Muscle of leg (tissue), 11 donors: ENCODE results near the gene BRF1. TPM values are rescaled to one million over a fixed set of nuclear protein-coding genes. Genes with fewer than 3 reads are reported as not detected.
A peak's percentile ranks its signal among the peaks of the same experiment; 100 is the strongest.

Source experiments
- DNase-seq: peaks from one replicate; pipeline ENCODE4 v3.0.0; 2013
- H3K27ac ChIP-seq: one replicate; pipeline ENCODE4 v1.5.1; 2013; ENCODE audit warnings: mild to moderate bottlenecking, low read length, control low read depth
- H3K27me3 ChIP-seq: one replicate; pipeline ENCODE4 v1.6.1; 2013; ENCODE audit warnings: low read length; ENCODE audit not compliant: control insufficient read depth, insufficient read depth
- H3K36me3 ChIP-seq: one replicate; pipeline ENCODE4 v1.6.1; 2013; ENCODE audit warnings: low read length; ENCODE audit not compliant: control insufficient read depth, insufficient read depth
- H3K4me1 ChIP-seq: one replicate; pipeline ENCODE4 v1.6.1; 2013; ENCODE audit warnings: low read length; ENCODE audit not compliant: control insufficient read depth, insufficient read depth
- H3K4me3 ChIP-seq: one replicate; pipeline ENCODE4 v1.5.1; 2013; ENCODE audit warnings: low read length, control low read depth
- H3K9me3 ChIP-seq: replicated peaks from 2 replicates; pipeline ENCODE4 v1.6.1; 2013; ENCODE audit warnings: low read depth, low read length; ENCODE audit not compliant: control insufficient read depth
- WGBS: methylation state at CpG from one replicate; pipeline ENCODE4 v1.1.5; 2013; ENCODE audit warnings: missing lambda C conversion rate; ENCODE audit not compliant: insufficient coverage; 5-methylcytosine and 5-hydroxymethylcytosine counted together
- polyA plus RNA-seq, 8 donors: library from polyadenylated mRNA; unstranded; fragments of 120-200 nt; gene quantifications; one replicate each; pipeline versions ENCODE4 v1.2.1 to v1.2.3, GENCODE V29; 2013; ENCODE audit warnings: inconsistent platforms in 1 of 8, low replicate concordance in 1 of 8; ENCODE audit not compliant: insufficient read length in 8 of 8, insufficient read depth in 1 of 8
- total RNA-seq: library from RNA; stranded (reverse); fragments of 120-200 nt; gene quantifications from one replicate; pipeline ENCODE4 v1.2.4, GENCODE V29; 2013

Gene BRF1
- total and polyA plus RNA-seq, 9 donors: 25.3 to 31.3 (median 28.1) TPM

DNA sequence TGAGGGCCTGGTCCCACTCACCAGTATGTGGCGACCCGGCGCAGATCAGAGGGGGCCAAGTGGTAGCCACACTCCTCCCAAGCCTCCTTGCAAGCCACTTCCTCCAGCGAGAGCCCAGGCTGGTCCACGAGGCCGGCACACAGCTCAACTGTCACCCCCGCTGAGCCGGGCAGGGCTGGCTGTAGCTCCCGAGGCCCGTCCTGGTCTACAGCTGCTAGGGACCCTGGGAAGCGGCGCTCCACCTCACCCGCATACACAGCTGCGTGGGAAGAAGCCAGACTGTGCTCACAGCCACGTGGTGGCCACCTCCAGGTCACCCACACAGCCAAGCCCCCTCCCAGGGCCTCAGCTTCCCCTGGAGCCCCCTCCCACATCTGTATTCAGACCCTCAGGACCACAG is 124.3 kb downstream of the BRF1 start:
- H3K27ac ChIP-seq: peak overlapping the region; percentile 62
- peaks cover 5% of the 10 kb centered on the region for H3K27me3 ChIP-seq
- no peaks in the 10 kb centered on the region for H3K36me3 ChIP-seq
- no peak overlapping the region for H3K4me3 ChIP-seq
- no peaks in the 10 kb centered on the region for H3K9me3 ChIP-seq
- peaks cover 90% of the 10 kb centered on the region for H3K4me1 ChIP-seq
- DNase-seq: no peak
- 52% methylated on average over 15 of the region's 15 CpGs for WGBS

DNA sequence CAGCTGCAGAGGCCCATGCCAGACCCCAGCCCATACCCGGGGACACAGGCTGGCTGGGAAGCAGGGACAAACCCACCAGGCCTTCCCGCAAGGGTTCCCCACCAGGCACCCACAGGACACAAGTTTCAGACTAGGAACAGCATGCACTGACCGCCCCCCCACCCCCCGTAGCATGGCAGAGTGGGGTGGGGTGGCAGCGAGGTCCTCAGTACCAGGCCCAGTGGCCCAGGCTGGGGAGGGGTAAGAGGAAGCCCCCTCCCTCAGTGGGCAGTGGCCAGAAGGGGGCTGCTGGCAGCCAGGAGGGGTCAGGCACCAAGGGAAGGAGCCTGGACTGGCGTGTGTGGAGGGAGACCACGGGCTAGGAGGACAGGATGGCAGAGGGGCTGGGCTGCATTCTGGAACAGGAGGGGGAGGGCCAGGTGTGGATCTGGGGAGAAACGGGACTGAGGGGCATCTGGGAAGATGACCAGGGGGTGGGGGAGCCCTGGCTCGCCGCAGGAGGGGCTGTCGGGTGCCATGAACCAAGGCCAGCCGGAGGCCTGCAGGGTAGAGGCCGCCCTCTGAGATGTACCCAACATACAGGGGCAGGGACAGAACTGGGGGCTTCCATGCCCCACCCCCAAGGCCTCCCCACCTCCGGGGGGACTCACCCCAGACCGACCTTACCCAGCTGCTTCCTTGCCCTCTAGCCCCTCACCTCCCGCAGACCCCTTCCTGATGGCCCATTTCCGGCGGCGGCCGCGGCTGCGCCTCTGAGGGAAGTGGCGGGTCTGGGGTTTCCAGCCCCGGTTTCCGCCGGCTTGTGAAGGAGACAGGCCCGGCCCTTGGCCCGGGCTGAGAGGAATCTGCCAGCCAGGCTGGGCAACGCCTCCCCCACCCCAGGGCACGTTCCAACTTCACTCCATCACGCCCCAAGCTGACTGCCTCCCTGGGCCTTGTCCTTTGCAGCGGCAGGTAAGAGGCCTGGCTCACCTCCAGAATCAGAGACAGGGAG is 126.6 kb downstream of the BRF1 start:
- 63% methylated on average over 24 of the region's 32 CpGs for WGBS
- Histone ChIP-seq H3K4me1 (peaks cover 98% of the 10 kb centered on the region), H3K4me3 (no peak overlapping the region), H3K27me3 (peaks cover 12% of the 10 kb centered on the region), H3K27ac (no peak overlapping the region), H3K36me3 (no peaks in the 10 kb centered on the region), H3K9me3 (no peaks in the 10 kb centered on the region)
- no peak for DNase-seq

DNA sequence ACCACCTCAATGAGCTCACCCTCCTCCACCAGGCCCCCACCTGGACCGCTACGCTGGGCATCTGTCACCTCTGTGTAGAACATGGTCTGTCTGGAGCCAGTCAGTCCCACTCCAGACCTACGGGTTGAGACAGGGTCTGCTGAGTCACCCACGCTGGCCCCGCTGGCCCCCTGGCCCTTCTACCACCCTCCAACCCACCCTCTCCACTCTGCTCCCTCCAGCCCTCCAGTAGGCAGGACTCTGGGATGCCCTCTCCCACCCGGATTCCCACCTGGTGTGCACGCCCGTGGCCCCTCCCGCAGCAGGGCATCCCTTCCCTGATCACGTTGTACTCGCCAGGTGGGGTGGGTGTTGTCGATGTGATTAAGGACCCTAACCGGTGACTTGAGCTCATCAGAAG is 127.7 kb downstream of the BRF1 start:
- DNase-seq: no peak
- Histone ChIP-seq H3K4me3 (no peak overlapping the region), H3K27me3 (peaks cover 16% of the 10 kb centered on the region), H3K36me3 (no peaks in the 10 kb centered on the region), H3K27ac (no peak overlapping the region), H3K4me1 (peaks cover 91% of the 10 kb centered on the region), H3K9me3 (no peaks in the 10 kb centered on the region)
- 88% methylated on average over 10 of the region's 13 CpGs for WGBS

DNA sequence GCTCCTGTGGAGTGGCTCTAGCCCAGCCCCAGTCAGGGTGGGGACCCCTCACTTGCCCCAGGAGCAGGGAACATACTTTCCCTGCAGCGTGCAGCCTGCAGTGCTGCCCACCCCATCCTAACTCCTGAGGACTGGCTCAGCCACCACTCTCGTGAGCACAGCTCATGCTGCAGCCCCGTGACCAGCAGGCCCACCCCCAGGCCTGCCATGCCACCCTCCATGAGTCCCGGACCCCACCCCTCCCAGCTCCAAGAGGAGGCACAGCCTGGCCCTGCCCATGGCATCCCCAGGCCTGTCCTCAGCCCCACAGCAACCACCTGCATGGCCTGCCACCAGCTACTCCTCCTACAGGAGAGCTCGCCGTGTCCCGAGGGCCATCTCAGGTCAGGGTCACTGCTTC is 128.3 kb downstream of the BRF1 start:
- WGBS: 40% methylated on average over 3 of the region's 7 CpGs
- H3K9me3 ChIP-seq: no peaks in the 10 kb centered on the region
- DNase-seq: no peak
- H3K27me3 ChIP-seq: peaks cover 19% of the 10 kb centered on the region
- H3K27ac ChIP-seq: no peak overlapping the region
- H3K4me3 ChIP-seq: no peak overlapping the region
- no peaks in the 10 kb centered on the region for H3K36me3 ChIP-seq
- H3K4me1 ChIP-seq: peaks cover 84% of the 10 kb centered on the region

DNA sequence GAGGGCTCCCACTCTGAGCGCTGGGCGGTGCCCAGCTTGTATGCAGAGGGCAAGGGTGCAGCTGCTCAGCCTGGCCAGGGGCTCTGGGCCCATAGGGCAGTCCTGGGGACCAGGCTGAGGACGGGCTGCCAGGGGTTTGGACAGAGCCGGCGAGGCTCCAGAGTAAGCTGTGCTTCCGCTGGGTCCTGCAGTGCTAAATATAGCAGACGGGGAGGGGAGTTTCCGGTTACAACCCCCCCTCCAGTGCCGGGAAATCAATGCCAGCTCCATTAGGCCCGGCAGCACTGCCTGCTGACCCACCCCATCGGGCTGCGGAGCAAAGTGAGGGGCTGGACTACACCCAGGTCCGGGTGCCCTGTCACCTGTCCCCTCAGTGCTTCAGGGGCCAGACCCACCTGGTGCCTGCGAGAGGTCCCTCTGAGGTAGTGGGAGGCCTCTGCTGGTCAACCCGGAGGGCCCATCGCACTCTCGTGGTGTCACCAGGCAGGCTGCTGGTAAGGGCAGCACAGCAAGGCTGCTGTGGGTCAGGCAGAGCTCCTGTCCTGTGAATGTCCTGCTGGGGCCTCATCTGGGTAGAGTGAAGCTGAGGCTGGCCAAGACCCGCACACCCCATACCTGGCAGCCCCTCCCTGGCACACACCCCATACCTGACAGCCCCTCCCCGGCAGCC is 129.7 kb downstream of the BRF1 start:
- H3K9me3 ChIP-seq: no peaks in the 10 kb centered on the region
- H3K4me3 ChIP-seq: no peak overlapping the region
- peaks cover 29% of the 10 kb centered on the region for H3K27me3 ChIP-seq
- WGBS: 21% methylated on average over 16 of the region's 19 CpGs
- no peaks in the 10 kb centered on the region for H3K36me3 ChIP-seq
- DNase-seq: peak; percentile 68
- peak overlapping the region; percentile 75 for H3K27ac ChIP-seq
- peaks cover 81% of the 10 kb centered on the region for H3K4me1 ChIP-seq

DNA sequence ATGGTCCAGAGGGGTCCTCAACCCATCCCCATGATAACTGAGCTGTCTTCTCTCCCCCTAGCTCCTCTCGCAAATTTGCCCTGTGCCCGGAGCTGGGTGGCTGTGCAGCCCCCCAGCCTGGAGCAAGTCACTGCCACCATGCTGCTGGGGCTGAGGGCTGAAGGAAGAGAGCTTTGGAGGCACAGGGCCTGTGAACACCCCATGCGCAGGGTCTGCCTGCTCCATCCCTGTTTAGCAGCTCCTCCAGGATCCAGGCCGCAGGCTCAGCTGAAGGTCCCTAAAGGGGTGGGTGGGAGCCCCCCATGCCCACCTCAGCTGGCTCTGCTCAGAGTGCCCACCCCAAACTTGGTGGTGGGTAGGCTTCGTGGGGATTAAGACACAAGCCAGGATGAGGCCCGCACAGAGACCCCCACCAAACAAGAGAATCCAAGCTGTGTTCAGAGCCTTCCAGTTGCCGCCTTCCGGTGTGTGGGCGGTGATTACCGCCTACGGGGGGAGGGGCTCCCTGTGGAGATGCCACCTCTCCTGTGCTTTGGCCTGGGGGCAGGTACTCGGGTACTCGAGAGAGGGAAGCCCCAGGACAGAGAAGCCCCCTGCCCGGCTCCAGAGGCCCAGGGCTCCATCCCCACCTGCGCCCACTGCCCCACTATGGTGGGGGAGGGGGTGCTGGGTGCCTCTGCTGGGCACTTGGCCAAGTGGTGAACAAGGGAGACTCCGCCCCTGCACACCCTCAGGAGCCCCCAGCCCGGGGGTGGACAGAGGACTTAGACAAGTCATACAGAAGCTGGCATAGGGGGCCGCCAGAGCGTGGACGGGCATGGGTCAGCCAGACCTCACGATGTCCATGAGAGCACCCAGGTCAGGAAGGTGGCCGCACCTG is 130.8 kb downstream of the BRF1 start:
- no peak for DNase-seq
- Histone ChIP-seq H3K4me1 (peaks cover 81% of the 10 kb centered on the region), H3K27ac (peak overlapping the region; percentile 75), H3K9me3 (no peaks in the 10 kb centered on the region), H3K36me3 (no peaks in the 10 kb centered on the region), H3K4me3 (no peak overlapping the region), H3K27me3 (peaks cover 30% of the 10 kb centered on the region)
- 54% methylated on average over 11 of the region's 22 CpGs for WGBS

DNA sequence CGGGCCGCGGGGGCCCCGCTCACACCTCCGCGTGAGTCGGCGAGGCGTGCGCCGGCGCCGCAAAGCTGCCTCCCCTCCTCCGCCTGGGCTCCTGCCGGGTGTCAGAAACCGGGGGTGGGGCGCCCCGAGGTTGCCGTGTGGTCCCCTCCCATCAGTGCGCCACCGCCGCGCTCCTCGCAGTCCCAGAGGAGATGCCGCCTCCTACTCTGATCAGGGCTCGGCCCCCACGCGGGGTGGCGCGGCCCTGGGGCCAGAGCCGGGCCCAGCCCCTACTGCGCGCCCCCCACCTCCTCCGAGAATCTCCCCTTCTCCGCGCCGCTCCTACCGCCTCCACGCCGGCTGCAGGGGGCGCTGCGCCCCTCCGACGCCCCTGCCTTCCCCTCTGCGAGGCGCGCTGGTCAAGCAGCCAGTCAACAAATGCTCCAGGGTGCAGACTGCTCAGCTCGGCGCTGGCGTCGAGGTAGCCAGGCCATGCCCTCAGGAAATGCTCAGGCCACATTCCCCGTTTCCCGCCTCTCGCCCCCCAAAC is 131.8 kb downstream of the BRF1 start:
- Histone ChIP-seq H3K4me3 (peak overlapping the region; percentile 19), H3K9me3 (no peaks in the 10 kb centered on the region), H3K36me3 (no peaks in the 10 kb centered on the region), H3K27ac (peak overlapping the region; percentile 13), H3K27me3 (peaks cover 30% of the 10 kb centered on the region), H3K4me1 (peaks cover 79% of the 10 kb centered on the region)
- DNase-seq: peak; percentile 42
- WGBS: 7% methylated on average over 52 of the region's 54 CpGs

DNA sequence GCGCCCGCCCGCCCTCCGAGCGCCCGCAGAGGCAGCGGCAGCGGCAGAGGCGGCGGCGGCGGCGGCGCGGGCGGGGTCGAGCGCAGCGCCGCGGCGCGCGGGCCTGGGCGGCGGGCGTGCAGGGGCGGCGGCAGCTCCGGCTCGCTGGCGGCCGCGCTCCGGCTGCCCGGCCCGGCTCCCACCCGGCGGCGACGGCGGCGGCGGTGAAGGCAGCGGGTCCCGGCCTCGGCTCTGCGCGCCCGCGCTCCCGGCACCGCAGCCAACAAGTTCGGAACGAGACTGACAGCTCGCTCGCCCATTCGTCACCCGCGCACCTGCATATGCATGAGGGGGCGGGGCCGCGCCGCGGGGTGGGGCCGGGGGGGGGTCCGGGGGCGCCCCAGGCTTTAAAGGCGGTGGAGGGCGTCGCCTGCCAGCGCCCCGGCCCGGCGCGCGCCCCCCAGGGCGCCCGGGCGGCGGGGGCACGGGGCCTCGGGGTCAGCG is 132.3 kb downstream of the BRF1 start, which contains the start of gene JAG2:
Gene JAG2 (minus strand): TSS at position 281 of the 483 bp plus-strand sequence. CDS start 356 bp downstream, outside the sequence.
- Histone ChIP-seq H3K27me3 (peaks cover 30% of the 10 kb centered on the region), H3K9me3 (no peaks in the 10 kb centered on the region), H3K36me3 (no peaks in the 10 kb centered on the region), H3K4me3 (peak within 1 kb of the TSS; percentile 27), H3K4me1 (peaks cover 78% of the 10 kb centered on the region), H3K27ac (peak within 1 kb of the TSS; percentile 13)
- DNase-seq: peak; percentile 47
- under 1% methylated on average over 82 of the region's 84 CpGs for WGBS

DNA sequence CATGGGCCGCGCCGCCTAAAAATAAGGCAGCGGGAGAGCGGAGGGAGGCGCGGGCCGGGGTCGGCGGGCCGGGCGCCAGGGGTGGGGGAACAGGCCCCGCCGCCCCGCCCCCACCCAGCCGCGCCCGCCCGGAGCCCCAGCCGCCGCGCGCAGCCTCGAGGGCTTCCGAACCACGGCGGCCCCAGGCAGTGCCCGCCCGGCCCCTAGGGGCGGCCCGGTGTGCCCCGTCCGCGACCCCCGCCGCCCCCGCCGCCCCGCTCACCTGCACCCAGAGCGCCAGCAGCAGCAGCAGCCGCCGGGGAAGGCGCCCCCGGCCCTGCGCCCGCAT is 132.7 kb downstream of the BRF1 start:
- H3K36me3 ChIP-seq: no peaks in the 10 kb centered on the region
- H3K27me3 ChIP-seq: peaks cover 30% of the 10 kb centered on the region
- WGBS: 0% methylated on average over 42 of the region's 46 CpGs
- peaks cover 80% of the 10 kb centered on the region for H3K4me1 ChIP-seq
- DNase-seq: no peak
- H3K4me3 ChIP-seq: peak overlapping the region; percentile 27
- H3K9me3 ChIP-seq: no peaks in the 10 kb centered on the region
- no peak overlapping the region for H3K27ac ChIP-seq
